ENCODE results near the gene ZNF410.
"Not testable (repeated sequence)": the region's sequence is repeated elsewhere in the genome, so short reads cannot be mapped to it uniquely, and the experiment has no call there.

Gene ZNF410

GRCh38 chr14:73887318-73887616 lies 608 bp downstream of the ZNF410 start:
- TF ChIP-seq CTCF (IDR thresholded peaks at IDR 0.05; ENCODE audit: insufficient read depth, low read depth, low read length, missing control alignments): no peak
- peak; percentile 4 for DNase-seq (ENCODE audit: low read depth)
- H3K4me3 ChIP-seq (ENCODE audit: low read length): peak overlapping the region; percentile 79

- TF ChIP-seq CTCF (IDR thresholded peaks at IDR 0.05; ENCODE audit: insufficient read depth, low read depth, low read length, missing control alignments): no peak
- peak; percentile 7 for DNase-seq (ENCODE audit: low read depth)
- H3K4me3 ChIP-seq (ENCODE audit: low read length): peak overlapping the region; percentile 79
Measured at GRCh38 chr14:73887694-73888459, 1.2 kb downstream of the ZNF410 start.

- TF ChIP-seq CTCF (IDR thresholded peaks at IDR 0.05; ENCODE audit: insufficient read depth, low read depth, low read length, missing control alignments): no peak
- peak overlapping the region; percentile 79 for H3K4me3 ChIP-seq (ENCODE audit: low read length)
- DNase-seq (ENCODE audit: low read depth): peak; percentile 15
Measured at GRCh38 chr14:73888460-73888725, 1.7 kb downstream of the ZNF410 start.

- peak; percentile 64 for DNase-seq (ENCODE audit: low read depth)
- H3K4me3 ChIP-seq (ENCODE audit: low read length): no peak overlapping the region
- TF ChIP-seq CTCF (IDR thresholded peaks at IDR 0.05; ENCODE audit: insufficient read depth, low read depth, low read length, missing control alignments): no peak
Measured at GRCh38 chr14:73888971-73889370, 2.3 kb downstream of the ZNF410 start.

- no peak for TF ChIP-seq CTCF (IDR thresholded peaks at IDR 0.05; ENCODE audit: insufficient read depth, low read depth, low read length, missing control alignments)
- no peak for DNase-seq (ENCODE audit: low read depth)
- H3K4me3 ChIP-seq (ENCODE audit: low read length): no peak overlapping the region
Measured at GRCh38 chr14:73889376-73889775, 2.7 kb downstream of the ZNF410 start.

- H3K4me3 ChIP-seq (ENCODE audit: low read length); DNase-seq (ENCODE audit: low read depth): not testable (repeated sequence)
Measured at GRCh38 chr14:73894180-73894687, 7.6 kb downstream of the ZNF410 start.

- no peak for TF ChIP-seq CTCF (IDR thresholded peaks at IDR 0.05; ENCODE audit: insufficient read depth, low read depth, low read length, missing control alignments)
- no peak for DNase-seq (ENCODE audit: low read depth)
- H3K4me3 ChIP-seq (ENCODE audit: low read length): no peak overlapping the region
Measured at GRCh38 chr14:73895939-73896338, 9.3 kb downstream of the ZNF410 start.
